Stomach smooth muscle (tissue), 2 donors: ENCODE data around the gene ADAMTS6.

Experiments used
- H3K27ac ChIP-seq: one replicate; pipeline ENCODE4 v1.7.0; 2013; ENCODE audit warnings: mild to moderate bottlenecking, low read length, inconsistent platforms
- H3K27me3 ChIP-seq, 2 donors: one replicate each; pipeline ENCODE4 v1.7.0; 2013; ENCODE audit warnings: low read length in 2 of 2; ENCODE audit not compliant: insufficient read depth in 2 of 2, control insufficient read depth in 1 of 2
- H3K36me3 ChIP-seq, 2 donors: one replicate each; pipeline ENCODE4 v1.7.0; 2013; ENCODE audit warnings: low read length in 2 of 2; ENCODE audit not compliant: control insufficient read depth in 2 of 2, insufficient read depth in 2 of 2
- H3K4me1 ChIP-seq: one replicate; pipeline ENCODE4 v1.7.0; 2013; ENCODE audit warnings: low read length; ENCODE audit not compliant: control insufficient read depth, insufficient read depth
- H3K4me3 ChIP-seq, 2 donors: one replicate each; pipeline ENCODE4 v1.7.0; 2013; ENCODE audit warnings: low read length in 2 of 2
- H3K9ac ChIP-seq, 2 donors: one replicate each; pipeline ENCODE4 v1.7.0; 2013; ENCODE audit warnings: low read length in 2 of 2, mild to moderate bottlenecking in 1 of 2
- H3K9me3 ChIP-seq, 2 donors: one replicate each; pipeline ENCODE4 v1.7.0; 2013; ENCODE audit warnings: low read length in 2 of 2; ENCODE audit not compliant: control insufficient read depth in 2 of 2
- donor health status: healthy.
- donor health status: Pancreatic carcinoma.

Gene ADAMTS6

GRCh38 chr5:65292196-65292595 is 189.5 kb downstream of the ADAMTS6 start:
- Histone ChIP-seq H3K4me3 (no peak overlapping the region), H3K9ac (no peak overlapping the region), H3K4me1 (no peaks in the 10 kb centered on the region), H3K9me3 (no peaks in the 10 kb centered on the region), H3K36me3 (no peaks in the 10 kb centered on the region), H3K27ac (no peak overlapping the region), H3K27me3 (no peaks in the 10 kb centered on the region)

GRCh38 chr5:65290677-65291076 is 191.0 kb downstream of the ADAMTS6 start:
- no peaks in the 10 kb centered on the region for H3K9me3 ChIP-seq
- H3K27ac ChIP-seq, result no peak overlapping the region
- no peaks in the 10 kb centered on the region for H3K36me3 ChIP-seq
- no peak overlapping the region for H3K9ac ChIP-seq
- H3K27me3 ChIP-seq, result no peaks in the 10 kb centered on the region
- no peaks in the 10 kb centered on the region for H3K4me1 ChIP-seq
- H3K4me3 ChIP-seq, result no peak overlapping the region

- no peaks in the 10 kb centered on the region for H3K27me3 ChIP-seq
- H3K9me3 ChIP-seq, result no peaks in the 10 kb centered on the region
- no peak overlapping the region for H3K9ac ChIP-seq
- no peak overlapping the region for H3K4me3 ChIP-seq
- H3K27ac ChIP-seq, result no peak overlapping the region
- H3K4me1 ChIP-seq, result no peaks in the 10 kb centered on the region
- H3K36me3 ChIP-seq, result no peaks in the 10 kb centered on the region
Observed at GRCh38 chr5:65288657-65289056, 193.1 kb downstream of the ADAMTS6 start.

- Histone ChIP-seq H3K9me3 (no peaks in the 10 kb centered on the region), H3K4me1 (no peaks in the 10 kb centered on the region), H3K9ac (no peak overlapping the region), H3K27ac (no peak overlapping the region), H3K36me3 (no peaks in the 10 kb centered on the region), H3K27me3 (no peaks in the 10 kb centered on the region), H3K4me3 (no peak overlapping the region)
Observed at GRCh38 chr5:65279603-65280002, 202.1 kb downstream of the ADAMTS6 start.

- H3K27ac ChIP-seq, result no peak overlapping the region
- no peaks in the 10 kb centered on the region for H3K9me3 ChIP-seq
- H3K4me3 ChIP-seq, result no peak overlapping the region
Observed at GRCh38 chr5:65276178-65276890, 205.4 kb downstream of the ADAMTS6 start.

GRCh38 chr5:65271906-65272305 is 209.8 kb downstream of the ADAMTS6 start:
- Histone ChIP-seq H3K27me3 (no peaks in the 10 kb centered on the region), H3K9ac (no peak overlapping the region), H3K4me1 (no peaks in the 10 kb centered on the region), H3K9me3 (no peaks in the 10 kb centered on the region), H3K27ac (no peak overlapping the region), H3K4me3 (no peak overlapping the region), H3K36me3 (no peaks in the 10 kb centered on the region)

More at GRCh38 chr5:65276178-65276890, 205.4 kb downstream of the ADAMTS6 start:
- Histone ChIP-seq H3K9ac (no peak overlapping the region), H3K27me3 (no peaks in the 10 kb centered on the region), H3K36me3 (no peaks in the 10 kb centered on the region), H3K4me1 (no peaks in the 10 kb centered on the region)

GRCh38 chr5:65268525-65268924 is 213.2 kb downstream of the ADAMTS6 start:
- no peaks in the 10 kb centered on the region for H3K27me3 ChIP-seq
- no peak overlapping the region for H3K4me3 ChIP-seq
- no peak overlapping the region for H3K9ac ChIP-seq
- no peaks in the 10 kb centered on the region for H3K4me1 ChIP-seq
- H3K36me3 ChIP-seq, result no peaks in the 10 kb centered on the region
- no peak overlapping the region for H3K27ac ChIP-seq
- H3K9me3 ChIP-seq, result no peaks in the 10 kb centered on the region

- H3K36me3 ChIP-seq, result no peaks in the 10 kb centered on the region
- no peaks in the 10 kb centered on the region for H3K9me3 ChIP-seq
- no peak overlapping the region for H3K9ac ChIP-seq
- no peak overlapping the region for H3K4me3 ChIP-seq
- H3K4me1 ChIP-seq, result no peaks in the 10 kb centered on the region
- no peak overlapping the region for H3K27ac ChIP-seq
- H3K27me3 ChIP-seq, result no peaks in the 10 kb centered on the region
Observed at GRCh38 chr5:65264420-65264819, 217.3 kb downstream of the ADAMTS6 start.

GRCh38 chr5:65263321-65263720 is 218.4 kb downstream of the ADAMTS6 start:
- Histone ChIP-seq H3K27ac (no peak overlapping the region), H3K4me3 (no peak overlapping the region), H3K9me3 (no peaks in the 10 kb centered on the region)

GRCh38 chr5:65262649-65263059 is 219.1 kb downstream of the ADAMTS6 start:
- Histone ChIP-seq H3K9me3 (no peaks in the 10 kb centered on the region), H3K27me3 (no peaks in the 10 kb centered on the region), H3K27ac (no peak overlapping the region), H3K4me1 (no peaks in the 10 kb centered on the region), H3K9ac (no peak overlapping the region), H3K36me3 (no peaks in the 10 kb centered on the region), H3K4me3 (no peak overlapping the region)

More at GRCh38 chr5:65263321-65263720, 218.4 kb downstream of the ADAMTS6 start:
- Histone ChIP-seq H3K27me3 (no peaks in the 10 kb centered on the region), H3K36me3 (no peaks in the 10 kb centered on the region), H3K4me1 (no peaks in the 10 kb centered on the region), H3K9ac (no peak overlapping the region)

- Histone ChIP-seq H3K4me1 (no peaks in the 10 kb centered on the region), H3K4me3 (no peak overlapping the region), H3K36me3 (no peaks in the 10 kb centered on the region), H3K27ac (no peak overlapping the region), H3K27me3 (no peaks in the 10 kb centered on the region), H3K9ac (no peak overlapping the region), H3K9me3 (no peaks in the 10 kb centered on the region)
Observed at GRCh38 chr5:65262096-65262495, 219.6 kb downstream of the ADAMTS6 start.
